Measurements from ENCODE around the gene NAA60.
"Not testable (repeated sequence)": the region's sequence is repeated elsewhere in the genome, so short reads cannot be mapped to it uniquely, and the experiment has no call there.

The NAA60 gene

GRCh38 chr16:3465301-3465700 lies 21.8 kb downstream of the NAA60 start:
- WGBS, result 94% methylated on average over 12 of the region's 12 CpGs
- Histone ChIP-seq H3K27ac (ENCODE audit: low read depth, low read length) (no peak overlapping the region), H3K9me3 (ENCODE audit: insufficient read depth, low read depth, low read length) (no peaks in the 10 kb centered on the region), H3K9ac (ENCODE audit: low read depth, low read length) (no peak overlapping the region), H3K4me3 (ENCODE audit: low read length) (no peak overlapping the region), H3K4me1 (ENCODE audit: insufficient read depth, low read length) (peaks cover 28% of the 10 kb centered on the region), H3K27me3 (ENCODE audit: insufficient read depth, low read length) (no peaks in the 10 kb centered on the region), H3K36me3 (ENCODE audit: insufficient read depth, low read length) (peaks cover 6% of the 10 kb centered on the region; the same call in 1 of the 2 replicates)

GRCh38 chr16:3465911-3466584 lies 22.6 kb downstream of the NAA60 start:
- H3K27ac ChIP-seq (ENCODE audit: low read depth, low read length), result no peak overlapping the region
- no peaks in the 10 kb centered on the region for H3K27me3 ChIP-seq (ENCODE audit: insufficient read depth, low read length)
- no peak overlapping the region for H3K4me3 ChIP-seq (ENCODE audit: low read length)
- H3K9ac ChIP-seq (ENCODE audit: low read depth, low read length), result no peak overlapping the region
- peaks cover 6% of the 10 kb centered on the region; the same call in 1 of the 2 replicates for H3K36me3 ChIP-seq (ENCODE audit: insufficient read depth, low read length)
- peaks cover 23% of the 10 kb centered on the region for H3K4me1 ChIP-seq (ENCODE audit: insufficient read depth, low read length)
- WGBS, result 95% methylated on average over 21 of the region's 21 CpGs
- no peaks in the 10 kb centered on the region for H3K9me3 ChIP-seq (ENCODE audit: insufficient read depth, low read depth, low read length)

- peaks cover 6% of the 10 kb centered on the region; the same call in 1 of the 2 replicates for H3K36me3 ChIP-seq (ENCODE audit: insufficient read depth, low read length)
- H3K4me1 ChIP-seq (ENCODE audit: insufficient read depth, low read length), result peaks cover 17% of the 10 kb centered on the region
- H3K9me3 ChIP-seq (ENCODE audit: insufficient read depth, low read depth, low read length), result no peaks in the 10 kb centered on the region
- H3K27ac ChIP-seq (ENCODE audit: low read depth, low read length), result no peak overlapping the region
- 93% methylated on average over 8 of the region's 8 CpGs for WGBS
- no peak overlapping the region for H3K4me3 ChIP-seq (ENCODE audit: low read length)
- H3K27me3 ChIP-seq (ENCODE audit: insufficient read depth, low read length), result no peaks in the 10 kb centered on the region
- H3K9ac ChIP-seq (ENCODE audit: low read depth, low read length), result no peak overlapping the region
These were observed 23.7 kb downstream of the NAA60 start for GRCh38 chr16:3467182-3467581.

- peaks cover 17% of the 10 kb centered on the region for H3K4me1 ChIP-seq (ENCODE audit: insufficient read depth, low read length)
- WGBS, result 75% methylated on average over 4 of the region's 4 CpGs
- H3K9me3 ChIP-seq (ENCODE audit: insufficient read depth, low read depth, low read length), result no peaks in the 10 kb centered on the region
- H3K27ac ChIP-seq (ENCODE audit: low read depth, low read length), result no peak overlapping the region
- peak overlapping the region; percentile 6; the same call in 1 of the 2 replicates for H3K4me3 ChIP-seq (ENCODE audit: low read length)
- H3K36me3 ChIP-seq (ENCODE audit: insufficient read depth, low read length), result peaks cover 7% of the 10 kb centered on the region; the same call in 1 of the 2 replicates
- H3K27me3 ChIP-seq (ENCODE audit: insufficient read depth, low read length), result no peaks in the 10 kb centered on the region
- H3K9ac ChIP-seq (ENCODE audit: low read depth, low read length), result no peak overlapping the region
These were observed 24.4 kb downstream of the NAA60 start for GRCh38 chr16:3467921-3468320.

GRCh38 chr16:3468501-3468900 lies 25.0 kb downstream of the NAA60 start:
- Histone ChIP-seq H3K4me1 (ENCODE audit: insufficient read depth, low read length) (peaks cover 17% of the 10 kb centered on the region), H3K27ac (ENCODE audit: low read depth, low read length) (0 out of 2 replicates have a peak overlapping the region, but pooled peaks have one; percentile 2), H3K9ac (ENCODE audit: low read depth, low read length) (no peak overlapping the region), H3K36me3 (ENCODE audit: insufficient read depth, low read length) (peaks cover 8% of the 10 kb centered on the region; the same call in 1 of the 2 replicates), H3K9me3 (ENCODE audit: insufficient read depth, low read depth, low read length) (no peaks in the 10 kb centered on the region), H3K27me3 (ENCODE audit: insufficient read depth, low read length) (no peaks in the 10 kb centered on the region), H3K4me3 (ENCODE audit: low read length) (peak overlapping the region; percentile 6; the same call in 1 of the 2 replicates)
- 28% methylated on average over 15 of the region's 15 CpGs for WGBS

GRCh38 chr16:3469736-3470135 lies 26.3 kb downstream of the NAA60 start:
- peaks cover 13% of the 10 kb centered on the region for H3K4me1 ChIP-seq (ENCODE audit: insufficient read depth, low read length)
- WGBS, result 88% methylated on average over 7 of the region's 7 CpGs
- peaks cover 8% of the 10 kb centered on the region; the same call in 1 of the 2 replicates for H3K36me3 ChIP-seq (ENCODE audit: insufficient read depth, low read length)
- H3K9me3 ChIP-seq (ENCODE audit: insufficient read depth, low read depth, low read length), result no peaks in the 10 kb centered on the region
- H3K4me3 ChIP-seq (ENCODE audit: low read length), result no peak overlapping the region
- no peak overlapping the region for H3K9ac ChIP-seq (ENCODE audit: low read depth, low read length)
- no peak overlapping the region for H3K27ac ChIP-seq (ENCODE audit: low read depth, low read length)
- no peaks in the 10 kb centered on the region for H3K27me3 ChIP-seq (ENCODE audit: insufficient read depth, low read length)

GRCh38 chr16:3470723-3471122 lies 27.2 kb downstream of the NAA60 start:
- H3K9ac ChIP-seq (ENCODE audit: low read depth, low read length), result no peak overlapping the region
- peaks cover 13% of the 10 kb centered on the region for H3K4me1 ChIP-seq (ENCODE audit: insufficient read depth, low read length)
- H3K9me3 ChIP-seq (ENCODE audit: insufficient read depth, low read depth, low read length), result no peaks in the 10 kb centered on the region
- H3K36me3 ChIP-seq (ENCODE audit: insufficient read depth, low read length), result peaks cover 8% of the 10 kb centered on the region; the same call in 1 of the 2 replicates
- H3K4me3 ChIP-seq (ENCODE audit: low read length), result no peak overlapping the region
- H3K27me3 ChIP-seq (ENCODE audit: insufficient read depth, low read length), result no peaks in the 10 kb centered on the region
- H3K27ac ChIP-seq (ENCODE audit: low read depth, low read length), result no peak overlapping the region
- WGBS, result 89% methylated on average over 9 of the region's 9 CpGs

- H3K27ac ChIP-seq (ENCODE audit: low read depth, low read length), result no peak overlapping the region
- H3K9ac ChIP-seq (ENCODE audit: low read depth, low read length), result no peak overlapping the region
- no peaks in the 10 kb centered on the region for H3K9me3 ChIP-seq (ENCODE audit: insufficient read depth, low read depth, low read length)
- peaks cover 13% of the 10 kb centered on the region for H3K4me1 ChIP-seq (ENCODE audit: insufficient read depth, low read length)
- H3K27me3 ChIP-seq (ENCODE audit: insufficient read depth, low read length), result no peaks in the 10 kb centered on the region
- 94% methylated on average over 20 of the region's 20 CpGs for WGBS
- no peak overlapping the region for H3K4me3 ChIP-seq (ENCODE audit: low read length)
- H3K36me3 ChIP-seq (ENCODE audit: insufficient read depth, low read length), result 0 out of 2 replicates have a peak, but pooled peaks cover 2% of the 10 kb centered on the region
These were observed 28.2 kb downstream of the NAA60 start for GRCh38 chr16:3471518-3472176.

- H3K27ac ChIP-seq (ENCODE audit: low read depth, low read length), result no peak overlapping the region
- 0 out of 2 replicates have a peak, but pooled peaks cover 2% of the 10 kb centered on the region for H3K36me3 ChIP-seq (ENCODE audit: insufficient read depth, low read length)
- H3K27me3 ChIP-seq (ENCODE audit: insufficient read depth, low read length), result no peaks in the 10 kb centered on the region
- no peaks in the 10 kb centered on the region for H3K9me3 ChIP-seq (ENCODE audit: insufficient read depth, low read depth, low read length)
- H3K4me3 ChIP-seq (ENCODE audit: low read length), result no peak overlapping the region
- peaks cover 4% of the 10 kb centered on the region for H3K4me1 ChIP-seq (ENCODE audit: insufficient read depth, low read length)
- no peak overlapping the region for H3K9ac ChIP-seq (ENCODE audit: low read depth, low read length)
- 86% methylated on average over 10 of the region's 10 CpGs for WGBS
These were observed 29.6 kb downstream of the NAA60 start for GRCh38 chr16:3472878-3473595.

- not testable (repeated sequence) for H3K9ac ChIP-seq (ENCODE audit: low read depth, low read length); H3K36me3 ChIP-seq (ENCODE audit: insufficient read depth, low read length); H3K27ac ChIP-seq (ENCODE audit: low read depth, low read length); H3K9me3 ChIP-seq (ENCODE audit: insufficient read depth, low read depth, low read length); H3K27me3 ChIP-seq (ENCODE audit: insufficient read depth, low read length); H3K4me1 ChIP-seq (ENCODE audit: insufficient read depth, low read length); H3K4me3 ChIP-seq (ENCODE audit: low read length)
- WGBS, result 78% methylated on average over 3 of the region's 3 CpGs
These were observed 30.1 kb downstream of the NAA60 start for GRCh38 chr16:3473596-3473943.

Data from HUES64 (cell line).